Gastroesophageal sphincter (tissue), 4 donors: ENCODE measurements around the gene UBE4B. TPM values are rescaled to one million over a fixed set of nuclear protein-coding genes. Genes with fewer than 3 reads are reported as not detected.
A peak's percentile ranks its signal among the peaks of the same experiment; 100 is the strongest.

ENCODE experiments used
- ATAC-seq: fragments of 150-250 bp; one replicate; pipeline ENCODE4 v1.9.1; 2016; ENCODE audit warnings: mild to moderate bottlenecking, moderate library complexity
- H3K27ac ChIP-seq, 4 donors: fragments of 200-600 bp; sonication (generic) in 3 of 4; 1 replicate in 3 of 4; 2 replicates in 1 of 4; pipeline ENCODE4 v1.5.1; 2016 to 2019
- H3K27me3 ChIP-seq: fragments of 200-600 bp; sonication (generic); one replicate; pipeline ENCODE4 v1.5.1; 2019
- H3K36me3 ChIP-seq, 2 donors: fragments of 200-600 bp; sonication (generic); one replicate each; pipeline ENCODE4 v1.5.1; 2019; ENCODE audit warnings: control low read depth in 1 of 2
- H3K4me1 ChIP-seq, 3 donors: fragments of 200-600 bp; sonication (generic); 1 replicate in 2 of 3; 2 replicates in 1 of 3; pipeline ENCODE4 v1.5.1; 2016 to 2019; ENCODE audit warnings: control low read depth in 2 of 3
- H3K4me3 ChIP-seq, 2 donors: fragments of 200-600 bp; sonication (generic); one replicate each; pipeline ENCODE4 v1.5.1; 2019; ENCODE audit warnings: mild to moderate bottlenecking in 1 of 2, moderate library complexity in 1 of 2
- H3K9me3 ChIP-seq, 3 donors: fragments of 200-600 bp; sonication (generic); one replicate each; pipeline ENCODE4 v1.5.1; 2017 to 2019; ENCODE audit warnings: control low read depth in 2 of 3
- EP300 ChIP-seq: sonication (generic); formaldehyde crosslinking; IDR thresholded peaks from one replicate; pipeline ENCODE4 v1.6.1; 2017; ENCODE audit warnings: antibody characterized with exemption, mild to moderate bottlenecking
- POLR2A ChIP-seq, 2 donors: fragments of 450-650 bp; IDR thresholded peaks; one replicate each; pipeline ENCODE4 v1.6.1; 2017; ENCODE audit warnings: antibody characterized with exemption in 2 of 2, mild to moderate bottlenecking in 2 of 2, moderate library complexity in 1 of 2
- POLR2AphosphoS5 ChIP-seq: sonication (generic); formaldehyde crosslinking; IDR thresholded peaks from one replicate; pipeline ENCODE4 v1.6.1; 2017; ENCODE audit warnings: antibody characterized with exemption
- WGBS, 2 donors: methylation state at CpG; one replicate each; pipeline ENCODE4 v1.1.5; 2018; ENCODE audit warnings: low coverage in 1 of 2; 5-methylcytosine and 5-hydroxymethylcytosine counted together
- total RNA-seq, 4 donors: library from RNA; depleted of rRNA; stranded (reverse); fragments of >200 nt; gene quantifications; one replicate each; pipeline ENCODE4 v1.1.0, GENCODE V29; 2016
- TF ChIP-seq, protein P1 (sequence below), 4 experiments: fragments of 200-600 bp in 2 of 4; fragments of 450-650 bp in 2 of 4; sonication (generic) in 1 of 4; IDR thresholded peaks; one replicate each; pipeline ENCODE4 v1.5.1; 2017 to 2019; ENCODE audit warnings: antibody characterized with exemption in 4 of 4, mild to moderate bottlenecking in 2 of 4, moderate library complexity in 2 of 4

Gene UBE4B
- total RNA-seq, 4 donors from 2014 or later: 56.9 to 120 (median 83.2) TPM

DNA sequence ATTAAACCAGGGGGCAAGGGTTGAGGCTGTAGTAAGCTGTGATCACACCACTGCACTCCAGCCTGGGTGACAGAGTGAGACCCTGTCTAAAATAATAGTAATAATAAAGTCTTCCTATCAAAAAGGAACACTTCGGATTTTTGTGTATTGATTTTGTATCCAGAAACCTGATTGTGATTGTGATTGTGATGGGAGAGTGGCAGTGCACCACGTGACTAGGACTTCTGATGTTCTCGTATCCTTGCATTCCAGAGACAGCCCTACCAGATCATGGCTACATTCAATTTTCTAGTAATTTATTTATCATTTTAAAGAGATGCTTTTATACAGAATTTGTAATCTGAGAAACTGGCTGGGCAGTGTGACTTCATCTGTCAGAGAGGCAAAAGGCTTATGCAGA, 175.1 kb downstream of the UBE4B start:
- Histone ChIP-seq H3K4me1 (peaks cover 0 to 22% (median 8%) of the 10 kb centered on the region in 3 donors), H3K27me3 (no peaks in the 10 kb centered on the region), H3K9me3 (no peaks in the 10 kb centered on the region), H3K36me3 (no peaks in the 10 kb centered on the region), H3K4me3 (no peak overlapping the region), H3K27ac (no peak overlapping the region)
- WGBS, 2 donors: 92 to 94% methylated on average over 3 of the region's 3 CpGs
- TF ChIP-seq POLR2AphosphoS5 (no peak), POLR2A (IDR thresholded peaks at IDR 0.05) (no peak), EP300 (no peak)
- TF ChIP-seq, protein P1, sequence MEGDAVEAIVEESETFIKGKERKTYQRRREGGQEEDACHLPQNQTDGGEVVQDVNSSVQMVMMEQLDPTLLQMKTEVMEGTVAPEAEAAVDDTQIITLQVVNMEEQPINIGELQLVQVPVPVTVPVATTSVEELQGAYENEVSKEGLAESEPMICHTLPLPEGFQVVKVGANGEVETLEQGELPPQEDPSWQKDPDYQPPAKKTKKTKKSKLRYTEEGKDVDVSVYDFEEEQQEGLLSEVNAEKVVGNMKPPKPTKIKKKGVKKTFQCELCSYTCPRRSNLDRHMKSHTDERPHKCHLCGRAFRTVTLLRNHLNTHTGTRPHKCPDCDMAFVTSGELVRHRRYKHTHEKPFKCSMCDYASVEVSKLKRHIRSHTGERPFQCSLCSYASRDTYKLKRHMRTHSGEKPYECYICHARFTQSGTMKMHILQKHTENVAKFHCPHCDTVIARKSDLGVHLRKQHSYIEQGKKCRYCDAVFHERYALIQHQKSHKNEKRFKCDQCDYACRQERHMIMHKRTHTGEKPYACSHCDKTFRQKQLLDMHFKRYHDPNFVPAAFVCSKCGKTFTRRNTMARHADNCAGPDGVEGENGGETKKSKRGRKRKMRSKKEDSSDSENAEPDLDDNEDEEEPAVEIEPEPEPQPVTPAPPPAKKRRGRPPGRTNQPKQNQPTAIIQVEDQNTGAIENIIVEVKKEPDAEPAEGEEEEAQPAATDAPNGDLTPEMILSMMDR (IDR thresholded peaks at IDR 0.05): no peak
- ATAC-seq: no peak

DNA sequence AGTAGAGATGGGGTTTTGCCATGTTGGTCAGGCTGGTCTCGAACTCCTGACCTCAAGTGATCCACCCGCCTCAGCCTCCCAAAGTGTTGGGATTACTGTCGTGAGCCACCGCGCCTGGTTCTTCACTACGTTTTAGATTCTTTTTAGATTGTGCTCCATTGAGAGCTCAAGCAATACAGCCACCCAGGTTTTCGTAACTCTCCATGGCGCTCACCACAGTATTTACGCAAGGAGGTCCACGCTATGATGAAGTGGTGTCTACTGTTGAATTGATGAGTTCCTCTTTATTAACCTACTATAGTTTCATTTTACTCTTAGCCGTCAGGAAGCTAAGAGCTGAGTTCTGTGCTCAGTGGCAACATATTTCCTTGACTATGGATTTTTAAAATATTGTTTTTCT, 175.8 kb downstream of the UBE4B start:
- Histone ChIP-seq H3K4me1 (peaks cover 5 to 29% (median 14%) of the 10 kb centered on the region in 3 donors), H3K4me3 (no peak overlapping the region), H3K27me3 (no peaks in the 10 kb centered on the region), H3K27ac (peak overlapping the region in 3 of 4 donors; percentile 100), H3K36me3 (no peaks in the 10 kb centered on the region), H3K9me3 (no peaks in the 10 kb centered on the region)
- TF ChIP-seq, protein P1 (IDR thresholded peaks at IDR 0.05): no peak
- TF ChIP-seq POLR2AphosphoS5: no peak
- TF ChIP-seq EP300: no peak
- no peak for TF ChIP-seq POLR2A (IDR thresholded peaks at IDR 0.05)
- ATAC-seq: no peak
- 93% methylated on average over 9 to 11 of the region's 11 CpGs for WGBS, 2 donors

DNA sequence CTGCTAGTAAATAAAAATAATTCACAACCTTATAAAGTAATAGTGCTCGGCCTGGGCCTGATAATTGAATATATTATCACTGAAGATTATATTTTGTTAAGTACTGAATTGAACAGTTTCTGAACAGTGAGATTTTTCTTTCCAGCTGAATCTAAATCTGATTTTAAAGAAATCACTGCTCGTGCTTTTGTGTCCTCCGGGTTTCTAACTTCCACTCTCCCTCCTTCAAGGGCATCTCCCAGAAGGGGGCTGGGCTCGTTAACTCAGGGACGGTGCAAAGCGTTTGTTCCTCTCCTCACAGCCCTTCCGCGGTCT, 176.8 kb downstream of the UBE4B start:
- ATAC-seq: no peak
- H3K4me3 ChIP-seq: peak overlapping the region; percentile 85 to 99
- H3K36me3 ChIP-seq: no peaks in the 10 kb centered on the region

DNA sequence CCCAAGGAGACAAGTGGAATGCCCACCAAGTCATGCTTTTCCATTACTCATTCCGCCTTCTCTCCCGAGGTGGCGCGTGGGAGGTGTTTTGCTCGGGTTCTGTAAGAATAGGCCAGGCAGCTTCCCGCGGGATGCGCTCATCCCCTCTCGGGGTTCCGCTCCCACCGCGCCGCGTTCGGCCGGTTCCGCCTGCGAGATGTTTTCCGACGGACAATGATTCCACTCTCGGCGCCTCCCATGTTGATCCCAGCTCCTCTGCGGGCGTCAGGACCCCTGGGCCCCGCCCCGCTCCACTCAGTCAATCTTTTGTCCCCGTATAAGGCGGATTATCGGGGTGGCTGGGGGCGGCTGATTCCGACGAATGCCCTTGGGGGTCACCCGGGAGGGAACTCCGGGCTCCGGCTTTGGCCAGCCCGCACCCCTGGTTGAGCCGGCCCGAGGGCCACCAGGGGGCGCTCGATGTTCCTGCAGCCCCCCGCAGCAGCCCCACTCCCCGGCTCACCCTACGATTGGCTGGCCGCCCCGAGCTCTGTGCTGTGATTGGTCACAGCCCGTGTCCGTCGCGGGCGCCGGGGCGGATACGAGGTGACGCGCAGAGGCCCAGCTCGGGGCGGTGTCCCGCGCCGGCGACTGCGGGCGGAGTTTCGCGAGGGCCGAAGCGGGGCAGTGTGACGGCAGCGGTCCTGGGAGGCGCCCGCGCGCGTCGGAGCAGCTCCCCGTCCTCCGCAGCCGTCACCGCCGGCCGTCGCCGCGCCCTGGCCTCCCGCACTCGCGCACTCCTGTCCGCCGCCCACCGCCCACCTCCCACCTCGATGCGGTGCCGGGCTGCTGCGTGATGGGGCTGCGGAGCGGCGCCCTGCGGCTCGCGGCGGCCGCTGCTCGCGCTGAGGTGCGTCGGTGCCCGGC, 177.4 kb downstream of the UBE4B start, which contains the start of gene KIF1B:
Gene KIF1B, plus strand, starts transcription at position 666 of the 906 bp plus-strand sequence. CDS start 21,759 bp downstream, outside the sequence.
- Histone ChIP-seq H3K4me3 (peak within 1 kb of the TSS; percentile 85 to 99), H3K27me3 (no peaks in the 10 kb centered on the region), H3K36me3 (no peaks in the 10 kb centered on the region), H3K9me3 (no peaks in the 10 kb centered on the region), H3K27ac (peak within 1 kb of the TSS; percentile 98 to 100 (median 100)), H3K4me1 (peaks cover 6 to 43% (median 17%) of the 10 kb centered on the region in 3 donors)
- WGBS, 2 donors: 0% methylated on average over 2 of the region's 107 CpGs; no CpG with 5 or more reads in 1 of the 2 donors
- TF ChIP-seq POLR2A (IDR thresholded peaks at IDR 0.05) (peak; percentile 99 to 100), EP300 (no peak), POLR2AphosphoS5 (peak; percentile 92)
- TF ChIP-seq, protein P1 (IDR thresholded peaks at IDR 0.05): peak; percentile 97 to 99 (median 98)
- peak; percentile 97 for ATAC-seq

More for the DNA sequence above, 176.8 kb downstream of the UBE4B start:
- H3K27me3 ChIP-seq: no peaks in the 10 kb centered on the region
- 2 to 4% methylated on average over 3 to 6 of the region's 8 CpGs for WGBS, 2 donors
- peaks cover 6 to 39% (median 17%) of the 10 kb centered on the region in 3 donors for H3K4me1 ChIP-seq
- no peaks in the 10 kb centered on the region for H3K9me3 ChIP-seq
- H3K27ac ChIP-seq: peak overlapping the region; percentile 96 to 100 (median 100)
- TF ChIP-seq EP300 (no peak), POLR2AphosphoS5 (no peak), POLR2A (IDR thresholded peaks at IDR 0.05) (no peak)
- TF ChIP-seq, protein P1 (IDR thresholded peaks at IDR 0.05): no peak
